NCI-H446 (cell line): ENCODE measurements around the gene RPA1.
"Not testable (repeated sequence)": the region's sequence is repeated elsewhere in the genome, so short reads cannot be mapped to it uniquely, and the experiment has no call there.

ENCODE experiments used
- DNase-seq, 2 experiments: peaks; one replicate each; lab custom pipeline; 2025; lab: John Stamatoyannopoulos, UW

The RPA1 gene

GRCh38 chr17:1878419-1879121 lies 48.8 kb downstream of the RPA1 start:
- no peak for DNase-seq

GRCh38 chr17:1880851-1881630 lies 51.2 kb downstream of the RPA1 start:
- no peak for DNase-seq

- no peak for DNase-seq
Measured at GRCh38 chr17:1882836-1883235, 53.0 kb downstream of the RPA1 start.

- no peak for DNase-seq
Measured at GRCh38 chr17:1883536-1883935, 53.7 kb downstream of the RPA1 start.

- no peak for DNase-seq
Measured at GRCh38 chr17:1888741-1889140, 58.9 kb downstream of the RPA1 start.

DNA sequence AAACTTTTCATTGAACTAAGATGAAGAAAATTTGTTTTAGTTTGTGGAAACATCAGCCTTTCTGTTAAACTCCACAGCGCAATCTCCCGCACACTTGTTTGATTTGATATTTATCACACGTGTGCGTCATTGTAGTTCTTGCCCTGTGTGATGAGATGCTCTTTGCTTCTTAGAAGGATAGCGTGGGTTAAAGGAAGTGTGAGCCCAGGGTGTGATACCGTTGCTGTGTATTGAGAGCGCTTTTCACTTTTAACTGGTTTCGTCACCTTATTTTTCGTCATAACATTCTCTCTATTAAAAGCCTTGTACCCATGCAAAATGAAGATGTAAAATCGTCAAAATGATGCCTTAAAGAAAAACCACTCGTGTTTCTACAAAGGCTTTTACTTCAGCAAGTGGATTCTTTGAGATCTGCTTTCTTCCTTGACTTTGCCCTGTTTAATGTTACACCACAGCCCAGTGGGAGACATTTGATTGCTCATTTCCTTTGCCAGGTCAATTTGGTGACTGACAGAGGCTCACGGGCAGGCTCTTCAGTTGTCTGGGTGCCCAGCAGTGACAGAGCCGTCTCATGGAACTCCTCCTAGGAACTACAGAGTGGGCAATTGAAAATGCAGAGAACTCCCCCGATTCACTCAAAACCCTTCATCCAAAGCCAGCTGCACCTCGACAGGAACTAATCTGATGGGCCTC lies 61.1 kb downstream of the RPA1 start:
- no peak for DNase-seq

- no peak for DNase-seq
Measured at GRCh38 chr17:1894753-1895339, 65.0 kb downstream of the RPA1 start.

GRCh38 chr17:1895479-1895878 lies 65.7 kb downstream of the RPA1 start:
- not testable (repeated sequence) for DNase-seq

GRCh38 chr17:1896243-1897104 lies 66.7 kb downstream of the RPA1 start:
- no peak for DNase-seq

- no peak for DNase-seq
Measured at GRCh38 chr17:1897105-1897656, 67.4 kb downstream of the RPA1 start.

- DNase-seq, result no peak
Measured at GRCh38 chr17:1898332-1898731, 68.5 kb downstream of the RPA1 start.

DNA sequence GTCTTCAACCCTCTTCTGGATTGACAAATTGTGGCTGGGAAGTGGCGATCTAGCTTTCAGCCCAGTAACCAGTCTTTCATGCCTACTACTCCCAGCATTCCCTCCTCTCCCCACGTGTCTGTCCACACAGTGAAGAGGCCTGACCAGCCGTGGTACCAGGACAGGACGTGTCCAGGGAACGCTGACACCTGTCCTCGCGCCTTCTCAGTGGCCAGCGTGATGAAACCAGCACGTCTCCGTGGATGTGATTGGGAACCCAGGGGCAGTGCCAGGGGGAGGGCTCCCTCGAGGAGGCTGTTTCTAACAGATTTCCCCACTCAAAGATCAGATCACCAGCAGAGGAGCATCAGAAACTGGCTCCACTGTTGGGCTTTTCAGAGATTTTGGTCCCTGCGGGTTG lies 69.1 kb downstream of the RPA1 start:
- no peak for DNase-seq

DNA sequence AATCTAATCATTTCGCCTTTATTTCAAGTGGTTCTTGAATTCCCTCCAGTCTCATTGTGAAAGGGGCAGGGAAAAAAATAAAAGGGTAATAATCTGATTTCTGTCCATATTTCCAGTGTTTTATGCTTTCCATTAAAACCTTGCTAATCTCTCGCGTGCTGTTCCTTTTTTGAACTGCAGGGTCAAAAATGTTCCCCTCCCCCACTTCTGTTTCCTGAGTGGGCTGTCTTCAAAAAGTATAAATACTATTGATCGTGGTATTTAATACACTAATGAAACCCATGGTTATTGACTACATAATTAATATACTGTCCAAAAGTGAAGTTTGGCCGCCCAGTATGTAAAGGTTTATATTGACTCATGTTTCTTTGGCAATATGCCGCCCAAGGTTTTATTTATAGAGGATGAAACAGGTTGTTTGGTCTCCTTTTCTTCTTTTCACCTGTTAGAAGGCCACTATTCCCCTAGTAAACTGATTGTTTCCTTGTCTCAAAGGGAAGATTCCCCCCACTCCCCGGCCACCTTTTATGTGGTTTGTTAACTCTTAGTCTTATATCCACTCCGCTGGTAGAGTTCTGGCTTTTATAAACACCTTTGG lies 69.7 kb downstream of the RPA1 start:
- DNase-seq, result no peak

- DNase-seq, result no peak
Measured at GRCh38 chr17:1904273-1905182, 74.7 kb downstream of the RPA1 start.

- DNase-seq, result no peak
Measured at GRCh38 chr17:1905190-1905913, 75.5 kb downstream of the RPA1 start.

- DNase-seq, result no peak
Measured at GRCh38 chr17:1906662-1907101, 76.9 kb downstream of the RPA1 start.

DNA sequence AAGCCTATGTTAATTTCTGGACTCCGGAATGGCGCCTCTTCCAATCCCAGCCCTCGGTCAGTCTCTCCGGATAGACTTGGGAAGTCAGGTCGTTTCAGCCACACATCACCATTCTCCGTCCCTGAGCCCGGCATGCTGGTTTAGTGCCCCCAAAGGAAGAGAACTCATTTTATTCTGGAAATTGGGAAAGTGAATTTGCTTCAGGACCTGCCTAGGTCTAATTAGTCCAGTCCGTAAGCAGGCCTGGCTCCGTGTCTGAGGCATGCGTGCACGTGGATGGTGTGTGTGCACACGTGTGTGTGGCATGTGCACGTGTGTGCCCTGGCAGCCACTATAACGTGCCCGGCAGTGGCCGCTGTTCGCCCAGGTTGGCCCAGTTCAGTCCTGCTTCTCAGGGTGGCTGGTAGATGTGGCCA lies 77.4 kb downstream of the RPA1 start:
- no peak for DNase-seq

- DNase-seq, result no peak
Measured at GRCh38 chr17:1907909-1908698, 78.3 kb downstream of the RPA1 start.
